GM19468 (cell line): ENCODE results near the gene FAM216B.
"Not testable (repeated sequence)": the region's sequence is repeated elsewhere in the genome, so short reads cannot be mapped to it uniquely, and the experiment has no call there.

Experiments
- ATAC-seq: cut with Tn5 transposase; IDR thresholded peaks from one replicate; pipeline ENCODE4 v1.9.1; 2021; ENCODE audit warnings: mild to moderate bottlenecking, moderate library complexity, moderate number of reproducible peaks; ENCODE audit not compliant: unreplicated experiment; ENCODE audit errors: extremely low read depth

Gene FAM216B

GRCh38 chr13:42781352-42781751, at the start of gene FAM216B:
Gene FAM216B, plus strand, starts transcription at chr13:42781584. Its CDS starts 2,484 bp downstream, at chr13:42784068.
- ATAC-seq = no peak

GRCh38 chr13:42732073-42732472, 49.3 kb upstream of the FAM216B start:
- ATAC-seq = no peak

- ATAC-seq = no peak
Observed at GRCh38 chr13:42733046-42733445, 48.3 kb upstream of the FAM216B start.

GRCh38 chr13:42735010-42735409, 46.4 kb upstream of the FAM216B start:
- no peak for ATAC-seq

DNA sequence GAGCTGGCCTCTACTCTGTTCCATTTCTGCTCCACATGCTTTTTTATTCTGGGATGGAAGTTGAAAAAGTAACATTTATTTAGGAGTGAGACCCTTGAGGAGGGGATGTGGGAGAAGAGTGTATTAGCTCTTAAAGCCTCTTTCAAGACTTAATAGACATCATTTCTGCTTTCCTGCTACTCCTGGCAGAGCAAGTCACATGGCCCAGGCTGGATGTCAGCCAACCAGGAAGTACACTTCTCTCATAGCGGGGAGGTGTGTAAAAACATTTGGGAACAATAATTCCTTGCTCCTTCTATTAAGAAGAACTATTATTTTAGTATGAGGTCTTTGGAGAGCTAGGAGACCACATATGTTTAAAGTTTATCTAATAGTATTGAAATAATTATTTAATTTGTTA, 40.6 kb upstream of the FAM216B start:
- ATAC-seq = no peak

DNA sequence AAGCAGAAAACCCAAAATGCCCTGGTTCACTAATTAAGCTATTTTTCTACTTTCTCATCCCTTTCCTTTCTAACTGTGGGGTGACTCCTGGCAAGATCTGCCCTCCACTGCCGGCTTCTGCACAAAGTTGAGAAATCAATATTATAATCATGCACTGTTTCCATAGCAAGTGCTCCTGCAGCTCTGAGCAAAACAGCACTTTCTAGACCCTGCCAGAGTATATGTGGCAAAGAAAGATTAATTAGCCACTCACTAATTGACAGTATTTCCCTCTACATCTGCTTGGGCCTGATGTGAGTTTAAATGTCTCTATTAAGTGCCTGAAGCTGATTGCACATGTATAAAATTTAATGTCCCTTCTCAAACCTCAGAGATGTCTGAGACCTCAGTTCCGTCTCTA, 39.5 kb upstream of the FAM216B start:
- no peak for ATAC-seq

DNA sequence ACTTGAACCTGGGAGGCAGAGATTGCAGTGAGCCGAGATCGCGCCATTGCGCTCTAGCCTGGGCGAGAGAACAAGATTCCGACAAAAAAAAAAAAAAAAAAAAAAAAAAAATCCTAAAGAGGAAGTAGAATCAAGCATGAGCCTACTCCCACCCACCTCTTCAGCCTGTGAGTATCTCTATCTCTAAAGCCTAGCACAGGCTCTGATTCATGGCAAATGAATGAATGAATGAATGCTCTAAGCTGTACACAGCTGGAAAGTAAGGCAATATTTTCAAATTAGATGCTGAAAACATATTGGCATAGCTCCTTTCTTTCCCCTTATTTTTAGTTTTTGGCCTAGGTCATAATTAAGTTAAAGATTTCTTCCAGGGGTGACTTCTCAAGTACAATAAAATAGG, 35.7 kb upstream of the FAM216B start:
- no peak for ATAC-seq

- no peak for ATAC-seq
Observed at GRCh38 chr13:42746866-42747265, 34.5 kb upstream of the FAM216B start.

DNA sequence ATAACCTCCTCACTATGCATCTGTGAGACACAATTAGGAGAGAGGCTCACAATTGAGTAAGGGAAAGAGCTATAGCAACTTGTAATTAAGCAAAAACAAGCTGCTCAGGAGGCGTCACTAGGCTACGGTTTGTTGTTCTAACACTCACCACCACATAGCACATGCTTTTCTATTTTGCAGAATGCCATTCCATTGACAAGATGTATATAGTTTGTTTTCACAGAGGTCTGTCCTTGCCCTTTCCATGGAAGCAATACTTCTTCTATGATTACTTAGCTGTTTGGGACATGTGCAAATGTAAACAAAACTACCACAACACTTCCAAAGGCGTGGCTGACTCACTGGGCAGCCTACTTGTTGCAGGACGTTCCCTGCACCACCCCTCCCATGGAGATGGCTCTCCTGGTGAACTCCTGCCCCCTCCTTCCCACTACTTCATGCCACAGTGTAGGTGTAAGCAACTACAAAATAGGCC, 33.9 kb upstream of the FAM216B start:
- no peak for ATAC-seq

DNA sequence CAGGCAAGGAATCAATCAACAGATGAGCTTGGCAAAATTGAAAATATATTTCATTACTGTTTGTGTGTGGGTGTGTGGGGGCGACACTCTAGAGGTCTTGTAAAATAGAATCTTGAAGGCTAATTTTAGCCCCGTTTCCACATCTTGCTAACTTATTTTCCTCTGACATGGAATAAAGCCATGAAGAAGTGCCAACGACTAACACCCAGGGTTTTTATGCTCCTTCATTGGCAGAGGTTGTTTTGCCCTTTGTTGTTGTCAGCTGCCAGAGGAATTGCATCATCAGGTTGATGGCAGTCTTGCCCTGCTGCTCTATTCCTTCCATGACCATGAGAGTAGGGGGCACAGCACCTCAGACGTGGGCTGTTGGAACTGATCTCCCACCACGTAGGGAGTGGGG, 30.6 kb upstream of the FAM216B start:
- no peak for ATAC-seq

GRCh38 chr13:42751693-42752092, 29.7 kb upstream of the FAM216B start:
- no peak for ATAC-seq

DNA sequence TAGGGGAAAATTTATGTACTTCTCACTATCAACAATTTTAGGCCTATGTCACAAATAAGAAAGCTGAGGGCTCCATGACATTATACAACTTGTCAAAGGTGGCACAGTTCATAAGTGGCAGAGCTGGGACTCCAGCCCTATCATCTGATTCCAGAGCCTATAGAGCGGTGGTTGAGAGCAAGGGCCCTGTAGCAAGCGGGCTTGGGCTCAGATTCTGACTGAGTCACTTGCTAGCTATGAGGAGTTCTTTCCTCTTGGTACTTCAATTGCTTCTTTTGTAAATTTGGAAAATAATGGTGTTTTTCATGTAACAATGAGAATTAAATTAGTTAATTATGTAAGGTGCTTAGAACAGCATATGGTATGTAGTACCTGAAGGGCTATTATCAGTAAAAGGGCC, 28.7 kb upstream of the FAM216B start:
- ATAC-seq = no peak

DNA sequence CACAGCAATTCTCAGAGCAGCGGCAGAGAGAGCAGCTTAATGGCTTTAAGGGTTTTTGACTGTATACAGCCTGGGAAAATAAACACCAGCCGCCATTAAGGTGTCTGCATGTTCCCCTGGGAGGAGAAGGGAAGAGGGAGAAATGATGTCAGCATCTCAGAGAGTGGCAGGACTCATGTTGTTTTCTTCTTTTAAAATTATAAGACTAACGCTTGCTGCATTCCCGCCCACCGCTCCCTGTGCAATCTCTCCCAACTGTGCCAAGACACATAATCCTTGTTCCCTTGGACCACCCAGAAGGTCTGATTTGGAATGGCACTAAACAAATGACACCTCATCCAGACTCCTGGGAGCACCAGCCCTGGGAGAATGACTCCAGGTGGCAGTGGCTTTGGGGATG, 27.7 kb upstream of the FAM216B start:
- ATAC-seq = no peak

DNA sequence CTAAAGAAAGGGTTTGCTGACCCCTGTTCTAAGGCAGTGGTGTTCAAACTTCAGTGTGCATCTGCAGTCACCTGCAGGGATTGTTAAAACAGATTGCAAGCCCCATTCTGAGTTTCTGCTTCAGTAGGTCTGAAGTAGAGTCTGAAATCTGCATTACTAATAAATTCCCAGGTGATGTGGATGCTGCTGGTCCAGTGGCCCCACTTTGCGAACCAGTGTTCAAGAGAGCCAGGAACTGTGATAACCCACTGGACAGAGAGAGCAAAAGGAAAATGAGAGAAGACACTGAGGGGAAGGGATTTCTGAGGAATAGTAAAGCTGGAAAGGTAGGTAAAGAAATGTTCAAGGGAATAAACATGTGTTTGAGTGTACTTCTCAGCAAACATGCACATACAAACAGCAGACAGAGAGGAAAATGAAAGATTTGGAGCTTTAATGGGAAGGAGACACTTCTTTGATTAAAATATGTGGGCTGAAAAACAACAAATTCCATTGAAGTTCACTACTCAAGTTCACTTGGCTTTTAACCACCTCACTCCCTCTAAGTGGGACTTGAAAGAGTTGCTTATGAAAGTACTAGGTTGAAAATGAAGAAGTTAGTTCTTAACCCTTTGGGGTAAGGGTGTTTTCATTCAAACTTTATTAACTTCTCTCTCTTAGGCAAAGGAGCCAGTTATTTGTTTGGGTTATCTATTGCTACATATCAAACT, 26.4 kb upstream of the FAM216B start:
- ATAC-seq = no peak

DNA sequence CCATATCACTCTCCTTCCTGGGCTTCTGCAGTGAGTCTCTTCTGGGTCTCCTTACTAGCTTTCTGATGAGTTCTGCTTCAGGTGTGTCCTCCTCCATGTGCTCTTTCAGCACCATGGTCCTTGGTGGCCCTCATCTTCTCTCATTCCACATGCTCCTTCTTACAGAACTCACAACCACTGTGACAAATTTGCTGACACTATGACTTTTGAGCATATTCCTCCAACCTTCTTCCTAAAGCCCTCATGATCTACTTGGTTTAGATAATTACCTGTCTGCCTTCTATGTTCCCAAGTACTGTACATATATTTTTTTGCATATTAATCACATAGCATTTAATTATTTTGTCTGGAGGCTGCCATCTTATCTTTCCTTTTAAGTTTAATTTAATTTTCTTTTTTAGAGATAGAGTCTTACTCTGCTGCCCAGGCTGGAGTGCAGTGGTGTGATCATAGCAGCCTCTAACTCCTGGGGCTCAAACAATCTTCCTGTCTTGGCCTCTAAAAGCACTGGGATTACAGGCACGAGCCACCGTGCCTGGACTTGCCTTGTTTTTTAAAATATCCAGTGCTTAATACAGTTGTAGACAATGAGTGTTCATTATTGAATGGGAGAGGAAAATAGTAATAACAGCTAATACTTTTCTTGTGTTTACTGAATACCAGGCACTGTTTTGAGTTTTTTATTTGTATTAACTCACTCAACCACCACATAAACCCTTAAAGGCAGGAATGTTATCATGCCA, 23.5 kb upstream of the FAM216B start:
- no peak for ATAC-seq

GRCh38 chr13:42758515-42758914, 22.9 kb upstream of the FAM216B start:
- no peak for ATAC-seq

DNA sequence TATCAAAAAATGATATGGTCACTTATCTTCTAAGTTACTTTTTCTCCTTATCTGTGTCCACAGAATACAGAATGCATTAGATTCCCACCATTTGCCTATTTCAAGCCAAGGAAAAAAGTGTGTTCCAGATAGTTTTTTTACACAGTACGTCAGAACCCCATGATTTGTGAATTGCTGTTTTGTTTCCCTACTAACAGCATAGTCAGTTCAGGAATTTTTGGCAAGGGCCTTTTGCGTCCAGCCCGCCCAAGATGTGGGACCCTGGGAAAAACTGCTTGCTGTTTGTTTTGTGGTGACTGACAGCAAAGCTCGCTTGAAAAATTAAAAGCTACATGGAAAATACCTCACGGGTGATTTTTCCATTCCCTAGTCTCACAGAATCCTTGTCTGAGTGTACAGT, 20.4 kb upstream of the FAM216B start:
- ATAC-seq = no peak

DNA sequence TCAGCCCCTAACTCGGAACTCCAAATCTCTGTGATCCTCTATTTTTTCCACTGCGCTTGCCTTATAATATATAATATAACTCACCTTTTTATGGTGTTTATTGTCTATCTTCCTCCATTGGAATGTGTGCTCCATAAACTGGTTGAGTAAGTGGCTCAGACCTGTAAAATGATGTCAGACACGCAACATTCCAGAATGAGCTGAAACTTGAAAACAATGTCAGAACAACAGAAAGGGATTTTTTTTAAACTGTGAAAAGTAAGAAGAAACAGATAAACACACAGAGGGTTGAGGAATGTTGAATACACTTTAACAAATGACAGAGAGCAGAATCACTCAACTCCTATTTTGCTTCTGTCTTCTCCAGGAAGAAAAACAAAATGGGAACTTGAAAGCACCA, 19.1 kb upstream of the FAM216B start:
- no peak for ATAC-seq

DNA sequence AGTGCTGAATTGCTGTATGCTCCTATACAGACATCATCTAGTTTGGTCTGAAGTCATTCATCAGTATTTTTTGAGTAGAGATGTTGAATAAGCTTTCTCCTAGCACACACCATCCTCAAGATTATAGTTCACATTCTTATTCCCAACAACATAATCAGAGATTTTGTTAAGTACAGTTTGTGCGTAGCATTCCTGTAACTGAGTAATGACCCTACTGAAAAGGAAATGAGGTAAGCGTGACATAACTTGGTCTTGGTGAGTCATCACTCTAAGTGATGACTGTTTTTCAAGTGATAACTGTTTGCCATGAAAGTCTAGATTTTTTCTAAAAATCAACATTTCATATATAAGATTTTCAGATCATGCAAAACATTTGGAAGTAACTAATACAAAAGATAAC, 18.5 kb upstream of the FAM216B start:
- ATAC-seq = no peak

GRCh38 chr13:42766016-42766415, 15.4 kb upstream of the FAM216B start:
- ATAC-seq = no peak

DNA sequence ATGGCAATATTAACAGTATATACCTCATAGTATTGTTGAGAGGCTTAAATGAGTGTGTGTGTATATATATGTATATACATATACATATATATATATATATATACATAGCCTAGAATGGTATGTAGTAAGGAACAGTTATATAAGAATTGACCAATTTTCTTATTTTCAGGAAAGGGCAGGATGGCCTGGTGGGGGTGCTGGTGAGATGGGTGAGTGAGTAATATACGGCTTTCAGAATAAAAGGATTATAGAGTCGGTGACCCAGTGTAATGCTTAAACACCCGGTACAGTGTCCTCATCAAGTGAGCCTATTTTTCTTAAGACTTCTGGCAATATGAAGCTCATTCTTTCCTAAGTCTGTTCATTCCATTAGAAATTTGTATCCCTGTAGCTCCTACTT, 11.7 kb upstream of the FAM216B start:
- ATAC-seq = no peak

GRCh38 chr13:42776558-42776957, 4.8 kb upstream of the FAM216B start:
- ATAC-seq = not testable (repeated sequence)
